Activated gamma-delta T cell (primary cell): ENCODE data around the gene POPDC2.
"Not testable (repeated sequence)": the region's sequence is repeated elsewhere in the genome, so short reads cannot be mapped to it uniquely, and the experiment has no call there.

Experiments
- DNase-seq: peaks from one replicate; lab custom pipeline; 2025; lab: John Stamatoyannopoulos, UW

The POPDC2 gene

DNA sequence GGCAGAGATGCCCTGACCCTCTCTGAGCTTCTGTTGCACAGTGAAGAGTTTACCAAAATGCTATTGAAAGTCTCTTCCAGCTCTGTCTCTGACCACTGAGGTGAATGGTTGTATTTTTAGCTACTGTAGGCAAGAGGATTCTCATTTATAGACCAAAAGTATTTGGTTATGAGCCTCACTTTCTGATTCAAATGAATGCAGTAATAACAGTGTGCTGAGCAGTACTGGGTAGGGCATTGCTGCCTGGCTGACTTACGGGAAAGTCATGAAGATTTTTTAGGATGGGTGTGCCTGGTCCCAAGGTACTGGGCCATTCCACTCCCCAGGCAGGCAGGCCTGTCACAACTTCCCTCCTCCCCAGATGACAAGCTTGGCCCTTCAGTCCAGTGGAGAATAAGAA, 47.2 kb downstream of the POPDC2 start:
- DNase-seq, result no peak

DNA sequence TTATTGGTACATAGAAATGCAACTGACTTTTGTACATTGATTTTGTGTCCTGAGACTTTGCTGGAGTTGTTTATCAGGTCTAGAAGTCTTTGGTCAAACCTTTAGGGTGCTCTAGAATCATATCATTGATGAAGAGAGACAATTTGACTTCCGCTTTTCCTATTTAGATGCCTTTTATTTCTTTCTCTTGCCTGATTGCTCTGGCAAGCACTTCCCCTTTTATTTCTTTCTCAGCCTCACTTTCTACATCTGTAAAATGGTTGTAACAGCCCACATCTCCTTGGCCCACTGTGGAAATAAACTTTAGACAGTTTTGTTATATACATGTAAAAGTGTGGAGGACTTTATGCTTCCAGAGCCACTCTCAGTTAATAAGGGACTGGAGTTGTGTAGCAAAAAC, 48.7 kb downstream of the POPDC2 start:
- DNase-seq, result no peak

DNA sequence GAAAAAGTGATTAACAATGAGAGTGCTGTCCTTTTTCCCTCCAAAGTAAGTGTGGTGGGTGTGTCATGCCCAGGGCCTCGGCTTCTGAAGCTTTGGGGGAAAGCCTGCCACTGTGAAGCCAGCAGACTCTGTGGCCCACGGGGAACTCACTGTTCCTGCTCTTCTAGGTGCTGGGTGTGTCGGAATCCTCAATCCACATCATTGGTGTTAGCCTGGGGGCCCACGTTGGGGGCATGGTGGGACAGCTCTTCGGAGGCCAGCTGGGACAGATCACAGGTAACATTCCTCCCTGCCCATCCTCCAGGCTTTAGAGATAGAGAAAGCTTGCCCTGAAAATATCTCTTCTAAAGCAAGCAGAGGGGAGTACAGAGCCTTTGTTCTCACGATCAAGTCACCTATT, 51.1 kb downstream of the POPDC2 start:
- no peak for DNase-seq

DNA sequence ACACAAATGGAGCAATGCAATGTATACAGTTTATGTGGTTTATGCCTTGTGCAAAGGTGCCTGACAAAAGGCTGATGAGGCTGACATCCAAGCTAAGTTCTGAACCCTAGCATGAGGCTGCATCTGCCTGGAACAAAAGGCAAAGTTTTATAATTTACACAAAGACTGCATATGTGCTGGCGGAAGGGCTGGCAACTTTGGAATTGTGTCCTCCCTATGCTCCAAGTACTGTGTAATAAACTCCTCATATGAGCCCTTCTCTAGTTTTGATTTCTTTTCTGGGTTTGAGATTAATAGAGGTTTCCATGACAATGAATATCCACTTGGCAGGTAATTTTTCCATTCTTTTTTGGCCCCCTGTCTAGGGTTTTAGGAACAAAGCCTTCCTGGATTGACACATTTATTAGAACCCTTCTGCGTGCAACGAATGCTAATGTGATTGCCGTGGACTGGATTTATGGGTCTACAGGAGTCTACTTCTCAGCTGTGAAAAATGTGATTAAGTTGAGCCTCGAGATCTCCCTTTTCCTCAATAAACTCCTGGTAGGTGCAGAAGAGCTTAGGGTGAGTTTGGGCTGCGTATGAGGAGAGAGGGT, 51.9 kb downstream of the POPDC2 start:
- no peak for DNase-seq

DNA sequence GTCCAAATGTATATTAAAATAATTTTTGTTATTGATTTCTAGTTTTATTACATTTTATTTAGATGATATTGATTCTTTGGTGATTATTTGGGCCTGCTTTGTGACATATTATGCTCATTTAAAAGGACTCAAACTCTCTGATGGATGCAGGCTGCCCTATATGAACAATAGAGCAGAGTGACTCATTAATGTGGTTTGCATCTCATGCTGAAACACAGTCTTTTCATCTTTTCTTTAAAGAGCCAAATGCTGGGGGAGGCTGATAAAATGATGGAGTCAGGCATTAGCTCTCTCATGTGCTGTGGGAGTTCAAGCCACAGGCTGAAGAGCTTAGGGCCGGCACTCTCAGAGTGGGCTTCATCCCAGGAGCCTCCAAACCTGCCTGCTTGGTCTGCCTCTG, 55.5 kb downstream of the POPDC2 start:
- no peak for DNase-seq

DNA sequence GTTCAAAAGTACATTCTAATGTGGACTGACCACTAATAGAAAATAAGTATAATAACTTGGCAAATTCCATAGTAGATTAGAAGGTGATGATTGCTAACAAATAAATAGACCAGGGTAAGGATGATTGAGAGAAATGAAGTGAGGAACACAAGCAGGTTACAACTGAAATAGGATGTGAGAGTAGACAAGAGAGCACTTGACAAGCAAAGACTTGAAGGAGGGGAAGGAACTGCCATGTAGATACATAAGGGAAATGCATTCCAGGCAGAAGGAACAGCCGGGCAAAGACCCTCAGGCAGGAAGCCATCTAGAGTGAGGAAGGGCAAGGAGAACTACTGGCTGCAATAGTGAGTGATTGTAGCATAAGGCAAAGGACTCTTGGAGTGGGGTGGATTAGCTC, 57.7 kb downstream of the POPDC2 start:
- no peak for DNase-seq

DNA sequence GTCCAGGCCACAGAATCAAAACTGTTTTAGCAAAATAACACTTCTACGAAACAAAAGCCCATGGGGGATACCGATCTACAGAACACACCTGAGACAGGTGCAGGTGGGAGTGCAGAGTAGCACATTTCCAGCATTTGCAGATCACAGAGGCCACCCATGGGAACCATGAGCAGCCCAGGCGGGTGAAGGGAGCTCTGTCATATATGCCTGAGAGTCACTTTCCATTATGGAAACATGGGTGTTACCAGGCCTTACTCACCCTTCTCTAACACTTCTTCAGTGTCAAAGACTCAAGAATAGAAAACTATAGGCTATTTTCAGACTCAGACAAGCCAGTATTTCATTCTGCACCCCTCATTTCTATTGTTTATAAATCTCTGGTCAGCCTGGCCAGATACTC, 59.2 kb downstream of the POPDC2 start:
- DNase-seq, result no peak

DNA sequence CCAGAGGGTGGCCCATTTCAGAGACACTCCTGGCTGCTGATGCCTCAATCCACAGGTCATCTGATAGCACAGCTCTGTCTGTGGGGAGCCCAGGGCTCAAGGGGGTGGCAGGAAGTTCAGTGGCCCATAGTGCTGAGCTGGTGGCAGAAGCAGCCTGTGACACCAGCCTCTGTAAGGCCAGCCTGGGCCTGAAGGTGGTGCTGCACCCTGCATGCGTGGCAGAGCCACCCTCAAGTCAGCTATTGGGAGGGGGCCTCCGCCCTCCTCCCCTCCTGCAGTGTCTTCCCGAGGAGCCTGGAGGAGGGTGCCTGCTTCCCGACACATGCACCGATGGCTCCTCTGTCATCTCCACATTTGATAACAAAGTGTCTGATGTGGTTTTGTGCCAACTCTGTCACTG, 59.7 kb downstream of the POPDC2 start:
- DNase-seq, result no peak

DNA sequence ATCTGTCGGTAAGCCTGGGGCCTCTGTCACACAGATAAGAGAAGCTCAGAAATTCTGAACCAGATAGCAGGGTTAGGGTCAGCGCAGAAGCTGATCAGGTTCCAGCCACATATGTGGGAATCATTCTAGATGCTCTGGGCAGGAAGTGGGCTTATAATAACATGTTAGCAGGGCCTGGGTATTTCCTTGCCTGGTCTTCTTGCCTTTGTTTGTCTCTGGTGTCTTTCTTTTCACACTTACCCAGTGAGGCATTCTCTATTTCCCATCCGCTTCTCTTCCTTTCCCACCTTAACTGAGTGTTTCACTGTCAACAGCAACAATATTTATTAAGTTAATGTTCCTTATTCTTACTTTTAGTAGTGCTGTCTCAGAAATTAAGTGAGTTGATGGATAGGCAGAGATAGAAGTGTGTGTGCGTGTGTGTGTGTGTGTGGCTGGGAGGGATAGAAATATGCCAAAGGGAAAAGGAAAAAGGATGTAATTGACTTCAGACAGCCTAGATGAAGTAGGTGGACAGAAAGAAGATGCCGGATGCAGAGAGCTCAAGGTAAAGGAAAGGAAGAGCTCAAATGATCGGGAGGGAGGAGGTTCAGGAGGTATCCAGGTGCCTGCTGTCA, 60.7 kb downstream of the POPDC2 start:
- no peak for DNase-seq

DNA sequence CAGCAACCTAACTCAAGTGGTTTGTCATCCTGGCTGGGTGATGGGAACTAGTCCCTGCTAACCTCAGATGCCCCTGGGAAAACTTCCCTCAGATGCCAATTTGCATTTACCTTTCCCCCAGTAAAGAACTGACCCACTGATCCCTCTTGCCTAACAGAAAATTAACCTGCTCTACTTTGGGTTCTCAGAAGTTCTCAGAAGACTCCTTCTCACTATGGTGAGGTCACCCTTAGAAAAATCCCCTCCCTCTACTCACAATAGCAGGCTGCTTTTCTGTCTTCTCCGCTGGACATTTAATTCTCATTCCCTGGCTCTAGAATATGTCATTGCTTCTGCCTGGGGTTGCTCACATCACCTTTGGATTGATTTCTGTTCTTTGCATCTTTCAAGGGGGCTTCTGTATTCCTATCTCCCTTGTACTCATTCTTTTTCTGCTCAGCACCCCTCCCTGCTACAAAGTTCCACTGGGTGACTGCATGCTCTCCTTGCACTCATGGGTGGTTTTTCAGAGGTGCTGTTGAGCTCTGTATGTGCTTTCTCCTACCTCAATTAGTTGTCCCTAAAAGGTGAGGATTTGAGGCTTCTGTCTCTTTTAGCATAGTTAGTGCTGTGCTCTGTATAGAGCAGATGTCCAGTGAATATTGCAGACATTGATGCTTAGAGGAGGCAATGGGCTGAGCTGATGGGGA, 61.8 kb downstream of the POPDC2 start:
- no peak for DNase-seq

DNA sequence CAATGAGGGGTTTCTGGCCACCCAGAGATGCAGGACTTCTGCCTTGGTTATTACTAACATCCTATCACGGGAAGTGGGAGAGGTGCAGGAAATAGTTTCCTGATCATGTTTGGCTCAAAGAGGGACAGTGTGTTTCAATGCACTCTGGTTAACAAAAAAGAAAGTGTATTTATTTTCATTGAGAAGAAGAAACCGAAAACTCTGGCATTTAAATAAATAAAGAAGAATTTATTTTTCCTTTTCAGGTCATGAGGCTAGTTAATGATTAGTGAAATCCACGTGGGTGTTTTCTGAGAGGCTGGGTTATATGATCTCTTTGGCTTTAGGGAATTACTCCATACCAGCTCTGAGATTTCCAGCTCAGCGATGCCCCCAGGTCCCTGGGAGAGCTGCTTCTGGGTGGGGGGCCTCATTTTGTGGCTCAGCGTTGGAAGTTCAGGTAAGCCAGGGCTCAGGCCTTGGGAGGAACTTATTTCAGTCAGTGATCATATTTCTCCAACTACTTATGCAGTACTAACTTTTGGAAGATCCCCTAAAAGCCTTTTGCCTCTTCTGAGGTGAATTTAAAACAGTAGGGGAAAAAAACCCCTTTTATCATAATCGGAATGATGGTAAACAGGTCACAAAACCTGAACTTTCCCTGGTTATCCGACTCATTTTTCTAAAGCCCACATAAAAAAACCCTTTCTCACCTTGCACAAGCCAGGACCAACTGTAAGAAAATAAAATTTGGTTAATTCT, 62.7 kb downstream of the POPDC2 start, which contains the start of gene PLA1A:
PLA1A (plus strand) TSS at position 338 of the 741 bp plus-strand sequence; CDS start at position 367, 29 bp downstream.
- no peak for DNase-seq

DNA sequence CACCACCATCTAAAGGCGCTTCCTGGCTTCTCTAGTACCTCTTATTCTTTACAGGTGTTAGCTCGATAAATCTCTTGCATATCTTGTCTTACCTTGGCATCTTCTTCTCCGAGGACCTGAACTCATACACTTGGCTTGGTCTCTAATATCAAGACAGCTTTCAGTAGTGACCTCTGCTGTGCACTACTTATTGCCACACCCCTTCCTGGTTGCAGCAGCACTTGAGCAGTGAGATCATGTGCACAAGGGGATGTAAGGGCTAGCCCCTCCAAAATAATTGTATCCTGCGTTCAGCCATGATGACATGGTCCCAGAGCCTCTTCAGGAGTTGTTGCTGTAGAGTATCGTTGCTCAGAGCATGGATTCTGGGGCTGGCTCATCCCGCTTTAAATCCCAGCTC, 64.0 kb downstream of the POPDC2 start:
- no peak for DNase-seq

DNA sequence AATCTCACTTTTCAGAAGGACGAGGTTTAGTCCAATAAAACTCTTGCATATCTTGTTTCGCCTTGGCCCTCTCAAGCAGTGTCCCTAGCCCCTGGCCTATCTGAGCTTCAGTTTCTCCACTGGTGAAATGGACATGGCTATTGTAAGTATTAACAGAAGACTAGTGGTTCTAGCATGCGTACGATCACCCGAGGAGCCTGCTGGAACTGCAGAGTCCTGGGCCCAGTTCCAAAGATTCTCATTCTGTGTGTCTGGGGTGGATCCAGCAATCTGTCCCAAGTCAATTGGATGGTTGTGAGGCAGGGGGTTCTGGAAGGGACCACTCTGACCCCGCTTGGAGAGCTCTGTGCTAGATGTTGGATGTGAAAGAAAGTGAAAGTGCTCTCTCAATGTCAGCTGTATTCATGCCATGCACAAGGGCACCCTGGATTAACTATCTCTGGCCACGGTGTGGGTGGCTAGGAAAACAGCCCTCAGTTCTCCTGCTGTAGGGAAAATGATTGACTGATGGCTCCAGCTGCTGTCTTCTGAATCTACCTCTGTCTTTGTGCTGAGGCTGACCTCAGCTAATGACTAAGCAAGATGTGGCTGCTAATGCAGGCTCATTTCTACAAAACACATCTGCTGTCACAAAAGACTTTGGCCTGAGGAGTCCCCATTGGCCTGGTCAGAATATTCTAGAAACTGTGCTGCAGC, 64.6 kb downstream of the POPDC2 start:
- no peak for DNase-seq

DNA sequence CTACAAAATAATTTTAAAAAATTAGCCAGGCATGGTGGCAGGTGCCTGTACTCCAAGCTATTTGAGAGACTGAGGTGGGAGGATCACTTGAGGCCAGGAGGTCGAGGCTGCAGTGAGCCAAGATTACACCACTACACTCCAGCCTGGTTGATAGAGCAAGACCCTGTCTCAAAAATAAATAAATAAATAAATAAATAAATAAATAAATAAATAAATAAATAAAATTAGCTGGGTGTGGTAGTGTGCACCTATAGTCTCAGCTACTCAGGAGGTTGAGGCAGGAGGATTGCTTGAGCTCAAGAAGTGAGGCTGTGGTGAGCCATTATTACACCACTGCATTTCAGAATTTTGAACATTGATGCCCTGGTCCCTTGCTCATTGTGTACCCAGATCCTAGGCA, 65.5 kb downstream of the POPDC2 start:
- not testable (repeated sequence) for DNase-seq

DNA sequence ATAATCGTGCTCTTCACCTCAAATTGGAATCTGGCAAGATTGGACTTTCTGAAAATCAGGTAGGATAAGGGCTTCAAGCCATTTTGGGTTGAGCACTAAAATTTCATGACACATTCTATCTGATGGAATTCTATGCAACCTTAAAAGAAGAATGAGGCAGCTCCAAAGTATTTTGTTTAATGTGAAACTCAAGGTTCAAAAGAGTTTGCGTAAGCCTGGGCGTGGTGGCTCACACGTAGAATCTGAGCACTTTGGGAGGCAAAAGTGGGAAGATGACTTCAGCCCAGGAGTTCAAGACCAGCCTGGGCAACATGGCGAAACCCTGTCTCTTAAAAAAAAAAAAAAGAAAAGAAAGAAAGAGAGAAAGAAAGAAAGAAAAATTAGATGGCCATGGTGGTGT, 66.3 kb downstream of the POPDC2 start:
- no peak for DNase-seq

DNA sequence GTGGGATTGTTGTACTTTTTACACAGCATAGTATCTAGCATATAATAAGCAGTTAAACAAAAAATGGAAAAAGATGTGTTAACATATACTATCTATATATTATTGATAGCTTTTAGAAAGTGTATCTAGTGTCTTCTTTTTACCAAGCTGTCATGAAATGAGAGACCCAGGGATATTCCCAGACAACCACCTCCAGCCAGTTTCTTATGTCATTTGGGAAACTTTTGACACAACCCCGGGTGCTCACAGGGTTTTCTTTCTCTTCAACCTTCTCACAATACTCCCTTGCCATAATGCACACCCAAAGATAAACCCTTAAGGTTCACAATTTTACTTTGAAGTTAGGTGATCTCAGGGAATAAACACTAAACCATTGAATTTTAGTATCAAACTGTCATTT, 67.5 kb downstream of the POPDC2 start:
- DNase-seq, result no peak
